ENCODE data around the gene PDZRN3. TPM values are rescaled to one million over a fixed set of nuclear protein-coding genes. Genes with fewer than 3 reads are reported as not detected.

PDZRN3 gene
- total RNA-seq, 1 experiment from 2014 or later = 0.17 TPM

- Histone ChIP-seq H3K36me3 (ENCODE audit: control insufficient read depth in 1 of 2, insufficient read depth in 2 of 2, low read length in 2 of 2) (no peaks in the 10 kb centered on the region), H3K9me3 (ENCODE audit: control insufficient read depth in 1 of 2, insufficient read depth in 1 of 2, low read depth in 1 of 2, low read length in 2 of 2) (no peaks in the 10 kb centered on the region), H3K9ac (ENCODE audit: low read length) (no peak overlapping the region), H3K4me2 (ENCODE audit: low read length) (no peak overlapping the region), H2AFZ (ENCODE audit: low read depth, low read length, poor library complexity, severe bottlenecking) (no peak overlapping the region), H3K79me2 (ENCODE audit: insufficient read depth, low read length) (no peaks in the 10 kb centered on the region), H3K4me3 (replicated peaks in 1 of 2; ENCODE audit: low read depth in 1 of 2, low read length in 2 of 2) (no peak overlapping the region), H3K9me2 (ENCODE audit: insufficient read depth) (no peaks in the 10 kb centered on the region), H3K4me1 (ENCODE audit: control insufficient read depth in 1 of 2, insufficient read depth in 2 of 2, low read length in 2 of 2) (no peaks in the 10 kb centered on the region), H3K27ac (ENCODE audit: low read depth, low read length) (no peak overlapping the region), H3K27me3 (ENCODE audit: insufficient read depth, low read length) (no peaks in the 10 kb centered on the region), H4K20me1 (ENCODE audit: insufficient read depth) (no peaks in the 10 kb centered on the region)
- intact Hi-C loops (cut with micrococcal nuclease) = no loop called here
- ChIA-PET RAD21 (ENCODE audit: low non-redundant PET in 1 of 2, low total read pairs in 2 of 2, uncharacterized antibody in 2 of 2, unreplicated experiment in 2 of 2) (no interaction called here), CTCF (no interaction called here), POLR2A (no interaction called here)
- no peak for TF ChIP-seq REST (IDR thresholded peaks at IDR 0.05; ENCODE audit: low read depth)
- TF ChIP-seq YY1 (IDR thresholded peaks at IDR 0.05; ENCODE audit: extremely low read depth, insufficient replicate concordance, low read depth, low read length) = no peak
- TF ChIP-seq JUND (IDR thresholded peaks at IDR 0.05) = no peak
- TF ChIP-seq TCF7L2 (IDR thresholded peaks at IDR 0.05; ENCODE audit: borderline replicate concordance, extremely low read depth, insufficient read depth, insufficient read length) = no peak
- TF ChIP-seq ZBTB33 (IDR thresholded peaks at IDR 0.05; ENCODE audit: extremely low read depth, insufficient replicate concordance, low read length) = no peak
- no peak for TF ChIP-seq FOSL1 (IDR thresholded peaks at IDR 0.05; ENCODE audit: low read depth)
- no peak for TF ChIP-seq ATF3 (IDR thresholded peaks at IDR 0.05)
- TF ChIP-seq EGR1 (IDR thresholded peaks at IDR 0.05; ENCODE audit: low read depth) = no peak
- no peak for TF ChIP-seq EZH2phosphoT487 (IDR thresholded peaks at IDR 0.05; ENCODE audit: borderline replicate concordance)
- TF ChIP-seq ZNF274 (IDR thresholded peaks at IDR 0.05; ENCODE audit: low read depth, low read length) = no peak
- TF ChIP-seq CTCF (IDR thresholded peaks at IDR 0.05 in 2 of 3, conservative IDR thresholded peaks at IDR 0.05 in 1 of 3; ENCODE audit: borderline replicate concordance in 1 of 3, insufficient read depth in 1 of 3, low read depth in 2 of 3, low read length in 2 of 3) = no peak
- no peak for TF ChIP-seq POLR2AphosphoS5 (IDR thresholded peaks at IDR 0.05; ENCODE audit: low read depth, low read length)
- no peak for TF ChIP-seq SRF (IDR thresholded peaks at IDR 0.05; ENCODE audit: low read depth)
- no peak for DNase-seq (ENCODE audit: low read depth, low spot score)
- no peak for ATAC-seq
- no TSS peak for BruUV-seq (replicated peaks)
Measured at GRCh38 chr3:73586190-73586589, 38.6 kb downstream of the PDZRN3 start.

Data from HCT116 (cell line).